ENCODE data around the gene COL16A1. TPM values are rescaled to one million over a fixed set of nuclear protein-coding genes. Genes with fewer than 3 reads are reported as not detected.

Gene COL16A1
- total and polyA plus RNA-seq, 7 donors, result 4.6 to 271 (median 43.1) TPM

DNA sequence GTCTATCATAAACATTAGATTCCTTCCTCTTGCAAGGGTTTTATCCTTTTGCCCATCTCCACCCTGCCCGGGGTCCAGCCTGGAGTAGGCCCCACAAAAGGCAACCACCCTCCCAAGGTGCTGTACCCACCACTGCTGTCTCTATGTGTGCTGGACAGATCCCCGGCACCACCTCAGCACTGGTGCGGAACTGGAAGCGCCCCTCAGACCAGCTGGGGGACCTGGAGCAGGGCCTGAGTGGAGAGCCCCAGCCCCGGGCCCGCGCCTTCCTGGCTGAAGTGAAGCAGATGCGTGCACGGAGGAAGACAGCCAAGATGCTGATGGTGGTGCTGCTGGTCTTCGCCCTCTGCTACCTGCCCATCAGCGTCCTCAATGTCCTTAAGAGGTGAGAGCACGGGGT, 80.5 kb downstream of the COL16A1 start:
- Histone ChIP-seq H3K4me3 (no peak overlapping the region), H3K4me1 (peaks cover 0 to 26% (median 24%) of the 10 kb centered on the region in 4 donors), H3K27me3 (peaks cover 0 to 8% (median 1%) of the 10 kb centered on the region in 3 donors), H3K27ac (no peak overlapping the region), H3K9me3 (no peaks in the 10 kb centered on the region), H3K36me3 (peaks cover 0 to 7% (median 6%) of the 10 kb centered on the region in 4 donors)
- intact Hi-C loops (cut with DNase I), result no loop called here
- TF ChIP-seq EP300 (IDR thresholded peaks at IDR 0.05), result no peak
- no peak for TF ChIP-seq POLR2AphosphoS5 (IDR thresholded peaks at IDR 0.05)
- no peak for TF ChIP-seq POLR2A (IDR thresholded peaks at IDR 0.05)
- TF ChIP-seq, protein P1, sequence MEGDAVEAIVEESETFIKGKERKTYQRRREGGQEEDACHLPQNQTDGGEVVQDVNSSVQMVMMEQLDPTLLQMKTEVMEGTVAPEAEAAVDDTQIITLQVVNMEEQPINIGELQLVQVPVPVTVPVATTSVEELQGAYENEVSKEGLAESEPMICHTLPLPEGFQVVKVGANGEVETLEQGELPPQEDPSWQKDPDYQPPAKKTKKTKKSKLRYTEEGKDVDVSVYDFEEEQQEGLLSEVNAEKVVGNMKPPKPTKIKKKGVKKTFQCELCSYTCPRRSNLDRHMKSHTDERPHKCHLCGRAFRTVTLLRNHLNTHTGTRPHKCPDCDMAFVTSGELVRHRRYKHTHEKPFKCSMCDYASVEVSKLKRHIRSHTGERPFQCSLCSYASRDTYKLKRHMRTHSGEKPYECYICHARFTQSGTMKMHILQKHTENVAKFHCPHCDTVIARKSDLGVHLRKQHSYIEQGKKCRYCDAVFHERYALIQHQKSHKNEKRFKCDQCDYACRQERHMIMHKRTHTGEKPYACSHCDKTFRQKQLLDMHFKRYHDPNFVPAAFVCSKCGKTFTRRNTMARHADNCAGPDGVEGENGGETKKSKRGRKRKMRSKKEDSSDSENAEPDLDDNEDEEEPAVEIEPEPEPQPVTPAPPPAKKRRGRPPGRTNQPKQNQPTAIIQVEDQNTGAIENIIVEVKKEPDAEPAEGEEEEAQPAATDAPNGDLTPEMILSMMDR (IDR thresholded peaks at IDR 0.05), result no peak
- WGBS, 2 donors, result 95 to 96% methylated on average over 12 of the region's 12 CpGs
- no peak for DNase-seq

DNA sequence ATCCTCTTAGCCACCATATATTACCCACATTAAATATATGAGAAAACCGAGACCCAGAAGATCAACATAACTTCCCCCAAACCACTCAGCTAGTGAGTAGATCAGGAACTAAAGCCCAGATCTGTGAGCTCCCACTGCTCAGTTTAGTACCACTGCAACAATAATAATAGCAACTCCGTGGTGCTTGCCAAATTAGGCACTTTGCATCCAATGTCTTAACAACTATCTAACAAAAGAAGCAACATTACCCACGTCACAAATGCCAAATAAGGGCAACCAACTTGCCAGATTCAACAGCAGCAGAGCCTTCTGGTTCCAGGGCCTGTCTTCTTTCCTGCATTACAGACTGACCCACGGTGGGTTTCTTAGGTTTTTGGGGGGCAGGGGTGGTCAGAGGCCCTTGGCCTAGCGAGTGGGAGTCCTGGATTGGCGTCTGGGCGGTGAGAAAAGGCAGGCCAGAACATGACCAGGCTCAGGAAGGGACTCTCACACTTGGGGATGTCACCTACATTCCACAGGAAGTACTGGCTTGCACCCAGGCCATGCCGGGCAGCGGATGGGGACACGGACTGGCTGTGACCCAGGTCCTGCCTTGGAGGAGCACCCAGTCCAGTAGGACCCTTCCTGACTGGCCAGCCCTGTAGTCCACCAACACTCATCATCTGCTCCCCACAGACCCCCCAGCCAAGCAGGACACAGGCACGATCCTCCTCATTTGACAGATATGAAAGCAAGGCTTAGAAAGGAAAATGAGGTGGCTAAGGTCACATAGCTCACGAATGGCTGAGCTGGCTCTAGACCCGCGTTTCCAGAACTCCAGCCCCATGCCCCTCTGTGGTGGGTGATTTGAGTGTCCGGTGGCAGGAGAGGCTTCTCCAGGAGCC, 81.7 kb downstream of the COL16A1 start:
- WGBS, 2 donors, result 87 to 88% methylated on average over 15 of the region's 15 CpGs
- intact Hi-C loops (cut with DNase I), result no loop called here
- peaks cover 0 to 26% (median 21%) of the 10 kb centered on the region in 4 donors for H3K4me1 ChIP-seq

DNA sequence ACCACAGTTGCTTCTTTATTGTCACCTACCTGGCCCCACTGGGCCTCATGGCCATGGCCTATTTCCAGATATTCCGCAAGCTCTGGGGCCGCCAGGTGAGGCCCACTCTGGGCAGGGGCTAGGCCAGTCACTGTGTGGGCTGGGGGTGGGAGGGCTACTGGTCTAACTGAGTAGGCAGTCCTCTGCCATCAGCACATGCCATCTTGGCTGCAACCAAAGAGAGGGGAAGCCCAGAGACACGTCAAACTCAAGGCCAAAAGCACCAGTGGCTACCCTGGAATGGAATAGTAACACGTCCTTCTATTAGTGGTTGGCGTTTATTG, 82.4 kb downstream of the COL16A1 start:
- Histone ChIP-seq H3K4me3 (no peak overlapping the region), H3K27ac (no peak overlapping the region), H3K4me1 (peaks cover 0 to 20% (median 16%) of the 10 kb centered on the region in 4 donors), H3K36me3 (no peaks in the 10 kb centered on the region), H3K27me3 (peaks cover 10 to 27% (median 20%) of the 10 kb centered on the region in 3 donors), H3K9me3 (no peaks in the 10 kb centered on the region)
- TF ChIP-seq EP300 (IDR thresholded peaks at IDR 0.05) (no peak), POLR2AphosphoS5 (IDR thresholded peaks at IDR 0.05) (no peak), POLR2A (IDR thresholded peaks at IDR 0.05) (no peak)
- TF ChIP-seq, protein P1 (IDR thresholded peaks at IDR 0.05), result no peak
- intact Hi-C loops (cut with DNase I), result no loop called here
- 94 to 95% methylated on average over 5 of the region's 5 CpGs for WGBS, 2 donors
- no peak for DNase-seq

More for the DNA sequence above, 81.7 kb downstream of the COL16A1 start:
- no peak for TF ChIP-seq POLR2A (IDR thresholded peaks at IDR 0.05)
- TF ChIP-seq, protein P1 (IDR thresholded peaks at IDR 0.05), result no peak
- TF ChIP-seq EP300 (IDR thresholded peaks at IDR 0.05), result no peak
- TF ChIP-seq POLR2AphosphoS5 (IDR thresholded peaks at IDR 0.05), result no peak
- no peak for DNase-seq
- Histone ChIP-seq H3K27ac (no peak overlapping the region), H3K27me3 (peaks cover 9 to 21% (median 14%) of the 10 kb centered on the region in 3 donors), H3K36me3 (no peaks in the 10 kb centered on the region), H3K4me3 (no peak overlapping the region), H3K9me3 (no peaks in the 10 kb centered on the region)

DNA sequence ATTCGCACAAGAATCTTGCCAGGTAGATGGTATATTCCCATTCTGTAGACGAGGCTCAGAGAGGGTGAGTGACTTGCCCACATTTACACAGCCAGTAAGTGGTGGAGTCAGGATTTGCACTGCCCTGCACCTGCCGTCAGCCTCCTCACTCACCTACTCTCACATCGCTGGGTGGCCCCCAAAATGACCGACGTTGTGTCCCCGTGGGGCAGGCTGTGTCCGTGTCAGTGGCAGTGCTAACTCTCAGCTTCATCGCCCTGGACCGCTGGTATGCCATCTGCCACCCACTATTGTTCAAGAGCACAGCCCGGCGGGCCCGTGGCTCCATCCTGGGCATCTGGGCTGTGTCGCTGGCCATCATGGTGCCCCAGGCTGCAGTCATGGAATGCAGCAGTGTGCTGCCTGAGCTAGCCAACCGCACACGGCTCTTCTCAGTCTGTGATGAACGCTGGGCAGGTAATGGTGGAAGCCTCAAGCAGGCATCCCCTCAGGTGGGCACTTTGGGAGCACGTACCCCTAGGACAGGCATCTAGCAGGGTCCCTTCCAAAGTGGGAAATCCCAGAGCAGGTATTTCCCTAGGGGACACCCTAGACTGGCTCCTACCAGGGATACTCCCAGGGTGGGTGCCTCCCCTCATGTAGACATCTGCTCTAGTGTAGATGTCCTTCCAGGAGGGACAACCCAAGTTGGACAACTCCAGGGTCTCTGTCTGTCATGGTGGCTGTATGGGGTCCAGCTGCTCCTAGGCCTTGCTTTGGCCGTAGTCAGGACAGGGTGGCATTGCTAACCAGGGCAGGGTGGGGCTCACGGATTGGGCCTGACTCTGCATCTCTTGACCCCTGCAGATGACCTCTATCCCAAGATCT, 83.0 kb downstream of the COL16A1 start:
- intact Hi-C loops (cut with DNase I), result no loop called here
- no peaks in the 10 kb centered on the region for H3K9me3 ChIP-seq
- TF ChIP-seq, protein P1 (IDR thresholded peaks at IDR 0.05), result no peak
- TF ChIP-seq POLR2AphosphoS5 (IDR thresholded peaks at IDR 0.05), result no peak
- no peak for TF ChIP-seq EP300 (IDR thresholded peaks at IDR 0.05)
- no peak for TF ChIP-seq POLR2A (IDR thresholded peaks at IDR 0.05)
- peaks cover 10 to 33% (median 22%) of the 10 kb centered on the region in 3 donors for H3K27me3 ChIP-seq
- 94% methylated on average over 20 of the region's 20 CpGs for WGBS, 2 donors
- H3K4me3 ChIP-seq, result no peak overlapping the region
- H3K36me3 ChIP-seq, result no peaks in the 10 kb centered on the region
- H3K27ac ChIP-seq, result no peak overlapping the region
- DNase-seq, result no peak
- peaks cover 0 to 14% (median 11%) of the 10 kb centered on the region in 4 donors for H3K4me1 ChIP-seq

Measured in sigmoid colon (tissue), 7 donors.